IgD-negative memory B cell (primary cell): Measurements from ENCODE around the gene PPP1R15B. TPM values are rescaled to one million over a fixed set of nuclear protein-coding genes. Genes with fewer than 3 reads are reported as not detected.

ENCODE experiments used
- H3K27ac Mint-ChIP-seq, 3 donors: one replicate each; pipeline ENCODE4 v1.8.0; 2020 to 2022; ENCODE audit warnings: mild to moderate bottlenecking in 3 of 3, mixed read lengths in 3 of 3, moderate library complexity in 1 of 3
- H3K27me3 Mint-ChIP-seq: one replicate; pipeline ENCODE4 v1.8.0; 2021; ENCODE audit warnings: mixed read lengths
- H3K36me3 Mint-ChIP-seq: one replicate; pipeline ENCODE4 v1.8.0; 2020; ENCODE audit warnings: mild to moderate bottlenecking, mixed read lengths
- H3K4me1 Mint-ChIP-seq, 3 donors: one replicate each; pipeline ENCODE4 v1.8.0; 2020 to 2022; ENCODE audit warnings: mixed read lengths in 3 of 3, mild to moderate bottlenecking in 1 of 3
- H3K4me3 Mint-ChIP-seq, 4 donors: one replicate each; pipeline ENCODE4 v1.8.0; 2020 to 2022; ENCODE audit warnings: mild to moderate bottlenecking in 4 of 4, mixed read lengths in 4 of 4, moderate library complexity in 3 of 4
- H3K9me3 Mint-ChIP-seq, 3 donors: one replicate each; pipeline ENCODE4 v1.8.0; 2020 to 2021; ENCODE audit warnings: mixed read lengths in 3 of 3, mild to moderate bottlenecking in 1 of 3
- polyA plus RNA-seq: library from polyadenylated mRNA; unstranded; fragments of 300-500 nt; fragmentation: Illumina TruSeq; gene quantifications from one replicate; pipeline ENCODE4 v1.2.3, GENCODE V29; 2021

PPP1R15B gene
- polyA plus RNA-seq: 24.4 TPM

- Mint-ChIP-seq H3K4me1 (peaks cover 14 to 31% (median 21%) of the 10 kb centered on the region in 3 donors), H3K27ac (peak within 1 kb of the TSS; percentile 99 to 100 (median 99)), H3K36me3 (peaks cover 6% of the 10 kb centered on the region), H3K27me3 (no peaks in the 10 kb centered on the region), H3K9me3 (no peaks in the 10 kb centered on the region), H3K4me3 (peak within 1 kb of the TSS; percentile 98 to 100 (median 99))
Observed at GRCh38 chr1:204411451-204412204, at the start of gene PPP1R15B. PPP1R15B (minus strand) TSS chr1:204411817; CDS start chr1:204411411, 406 bp downstream.

DNA sequence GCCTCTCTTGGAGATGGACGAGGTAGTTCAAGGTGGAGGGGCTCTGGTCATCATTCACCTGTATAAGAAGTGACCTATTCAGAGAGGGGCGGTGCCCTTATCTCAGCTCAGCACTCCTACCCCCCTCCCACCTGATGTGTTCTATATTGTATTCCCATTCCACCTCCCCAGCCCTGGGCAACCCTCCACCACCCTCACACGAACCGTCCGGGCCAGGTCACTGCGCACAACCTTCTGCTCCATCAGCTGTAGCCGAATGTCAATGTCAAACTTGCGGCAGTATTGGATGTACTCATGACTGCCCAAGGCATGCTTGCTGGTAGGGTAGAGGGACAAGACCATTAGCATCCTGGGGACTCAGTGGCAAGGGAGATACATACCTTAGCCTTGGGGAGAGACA is 48.7 kb upstream of the PPP1R15B start:
- H3K4me3 Mint-ChIP-seq: peak overlapping the region in 2 of 4 donors; percentile 83 to 91
- H3K27me3 Mint-ChIP-seq: peaks cover 2% of the 10 kb centered on the region
- H3K36me3 Mint-ChIP-seq: peaks cover 19% of the 10 kb centered on the region
- no peaks in the 10 kb centered on the region for H3K9me3 Mint-ChIP-seq
- H3K4me1 Mint-ChIP-seq: peaks cover 61 to 67% (median 63%) of the 10 kb centered on the region in 3 donors
- H3K27ac Mint-ChIP-seq: peak overlapping the region; percentile 67 to 97 (median 97)

GRCh38 chr1:204459706-204460105 is 48.1 kb upstream of the PPP1R15B start:
- H3K4me3 Mint-ChIP-seq: peak overlapping the region in 2 of 4 donors; percentile 43 to 83
- peaks cover 2% of the 10 kb centered on the region for H3K27me3 Mint-ChIP-seq
- H3K4me1 Mint-ChIP-seq: peaks cover 58 to 63% (median 59%) of the 10 kb centered on the region in 3 donors
- H3K27ac Mint-ChIP-seq: peak overlapping the region in 2 of 3 donors; percentile 67 to 97
- H3K9me3 Mint-ChIP-seq: no peaks in the 10 kb centered on the region
- H3K36me3 Mint-ChIP-seq: peaks cover 21% of the 10 kb centered on the region

DNA sequence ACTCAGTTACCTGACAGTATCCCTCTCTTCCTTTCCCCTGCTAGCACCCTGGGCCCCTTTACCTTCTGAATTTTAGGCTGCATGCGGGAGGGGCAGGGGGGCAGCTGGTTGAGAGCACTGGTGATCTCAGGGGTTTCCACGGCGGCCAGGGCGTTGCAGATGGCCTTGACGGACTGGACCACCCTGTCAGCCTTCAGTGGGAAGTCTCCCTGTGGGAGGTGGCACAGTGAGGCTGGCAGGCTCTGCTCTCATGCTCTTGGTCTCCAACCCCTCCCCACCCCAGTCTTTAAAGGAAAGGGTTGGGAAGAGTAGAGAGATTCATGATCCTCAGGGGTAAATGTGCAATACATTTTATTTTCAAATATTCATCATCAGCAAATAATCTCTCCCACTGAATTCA is 46.0 kb upstream of the PPP1R15B start:
- Mint-ChIP-seq H3K9me3 (no peaks in the 10 kb centered on the region), H3K27me3 (peaks cover 5% of the 10 kb centered on the region), H3K4me3 (no peak overlapping the region), H3K27ac (peak overlapping the region in 2 of 3 donors; percentile 37 to 59), H3K36me3 (peaks cover 27% of the 10 kb centered on the region), H3K4me1 (peaks cover 51 to 56% (median 51%) of the 10 kb centered on the region in 3 donors)

GRCh38 chr1:204456826-204457442 is 45.3 kb upstream of the PPP1R15B start:
- H3K36me3 Mint-ChIP-seq: peaks cover 27% of the 10 kb centered on the region
- H3K27ac Mint-ChIP-seq: peak overlapping the region in 2 of 3 donors; percentile 37 to 83
- peaks cover 6% of the 10 kb centered on the region for H3K27me3 Mint-ChIP-seq
- H3K4me3 Mint-ChIP-seq: peak overlapping the region in 1 of 4 donors; percentile 12
- no peaks in the 10 kb centered on the region for H3K9me3 Mint-ChIP-seq
- peaks cover 46 to 51% (median 48%) of the 10 kb centered on the region in 3 donors for H3K4me1 Mint-ChIP-seq

GRCh38 chr1:204455831-204456145 is 44.2 kb upstream of the PPP1R15B start:
- Mint-ChIP-seq H3K9me3 (no peaks in the 10 kb centered on the region), H3K36me3 (peaks cover 27% of the 10 kb centered on the region)

GRCh38 chr1:204455063-204455830 is 43.6 kb upstream of the PPP1R15B start:
- Mint-ChIP-seq H3K27ac (peak overlapping the region in 2 of 3 donors; percentile 28 to 87), H3K36me3 (peaks cover 25% of the 10 kb centered on the region), H3K9me3 (no peaks in the 10 kb centered on the region), H3K4me1 (peaks cover 36 to 50% (median 46%) of the 10 kb centered on the region in 3 donors), H3K27me3 (peaks cover 3% of the 10 kb centered on the region), H3K4me3 (peak overlapping the region in 1 of 4 donors; percentile 65)

More at GRCh38 chr1:204455831-204456145, 44.2 kb upstream of the PPP1R15B start:
- Mint-ChIP-seq H3K4me1 (peaks cover 42 to 51% (median 46%) of the 10 kb centered on the region in 3 donors), H3K27ac (peak overlapping the region in 2 of 3 donors; percentile 12 to 21), H3K27me3 (peaks cover 6% of the 10 kb centered on the region), H3K4me3 (no peak overlapping the region)

DNA sequence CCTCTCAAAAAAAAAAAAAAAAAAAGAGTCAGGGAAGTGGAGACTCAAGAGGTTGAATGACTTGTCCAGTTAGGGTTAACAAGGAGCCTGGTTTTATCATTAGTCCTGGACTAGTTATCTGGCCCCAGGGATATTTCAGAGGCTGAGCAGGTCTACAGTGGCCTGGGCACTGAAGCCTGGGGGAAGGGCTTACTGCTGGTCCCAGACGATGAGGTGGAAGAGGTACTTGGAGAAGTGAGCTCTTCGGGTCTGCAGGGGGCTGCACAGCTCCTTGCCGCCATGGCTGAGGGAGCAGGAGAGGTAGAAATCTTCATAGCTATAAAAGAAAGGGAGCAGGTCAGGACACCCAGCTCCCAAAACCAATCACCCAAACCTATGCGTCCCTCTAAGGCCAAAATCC is 42.9 kb upstream of the PPP1R15B start:
- H3K27me3 Mint-ChIP-seq: peaks cover 3% of the 10 kb centered on the region
- H3K4me1 Mint-ChIP-seq: peaks cover 31 to 50% (median 48%) of the 10 kb centered on the region in 3 donors
- H3K27ac Mint-ChIP-seq: peak overlapping the region in 2 of 3 donors; percentile 28 to 87
- peaks cover 20% of the 10 kb centered on the region for H3K36me3 Mint-ChIP-seq
- no peak overlapping the region for H3K4me3 Mint-ChIP-seq
- no peaks in the 10 kb centered on the region for H3K9me3 Mint-ChIP-seq

DNA sequence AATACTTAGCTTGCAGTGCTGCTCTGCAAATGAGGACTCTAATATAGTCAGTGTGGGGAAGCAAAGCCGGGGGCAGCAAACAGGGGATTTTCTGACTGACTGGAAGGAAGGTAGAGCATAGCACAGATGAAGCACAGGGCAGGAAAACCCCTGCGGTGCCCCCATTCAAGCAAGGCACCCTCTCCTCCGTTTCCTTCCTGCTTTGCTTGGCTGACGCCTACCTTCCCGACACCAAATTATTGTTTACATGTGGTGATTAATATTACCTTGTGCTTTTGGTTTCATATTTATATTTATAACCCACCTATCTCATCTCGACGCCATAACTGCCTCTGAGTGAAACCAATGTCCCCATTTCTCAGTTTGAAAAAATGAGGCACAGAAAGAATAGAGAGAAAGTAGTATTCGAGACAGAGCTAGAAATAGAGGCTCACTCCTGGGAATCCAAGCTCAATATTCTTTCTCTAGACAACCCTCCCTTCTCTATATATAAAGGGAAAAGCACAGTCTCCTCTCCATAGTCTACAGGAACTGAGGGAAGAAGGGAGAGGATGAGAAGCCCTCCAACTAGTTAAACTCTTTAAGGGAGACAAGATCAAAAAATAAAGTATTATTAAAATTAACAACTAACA is 41.6 kb upstream of the PPP1R15B start:
- Mint-ChIP-seq H3K4me1 (peaks cover 38 to 56% (median 54%) of the 10 kb centered on the region in 3 donors), H3K27ac (peak overlapping the region; percentile 85 to 96 (median 96))

GRCh38 chr1:204451352-204452124 is 39.9 kb upstream of the PPP1R15B start:
- Mint-ChIP-seq H3K4me3 (peak overlapping the region in 3 of 4 donors; percentile 68 to 86 (median 83)), H3K27ac (peak overlapping the region; percentile 88 to 96 (median 94)), H3K36me3 (peaks cover 16% of the 10 kb centered on the region), H3K27me3 (peaks cover 4% of the 10 kb centered on the region), H3K4me1 (peaks cover 35 to 65% (median 55%) of the 10 kb centered on the region in 3 donors), H3K9me3 (no peaks in the 10 kb centered on the region)

More for the DNA sequence above, 41.6 kb upstream of the PPP1R15B start:
- Mint-ChIP-seq H3K9me3 (no peaks in the 10 kb centered on the region), H3K36me3 (peaks cover 16% of the 10 kb centered on the region), H3K4me3 (peak overlapping the region; percentile 48 to 88 (median 78)), H3K27me3 (peaks cover 3% of the 10 kb centered on the region)

- Mint-ChIP-seq H3K4me3 (peak overlapping the region in 2 of 4 donors; percentile 79 to 85), H3K27ac (peak overlapping the region; percentile 88 to 96 (median 94)), H3K27me3 (peaks cover 6% of the 10 kb centered on the region), H3K9me3 (no peaks in the 10 kb centered on the region), H3K4me1 (peaks cover 39 to 69% (median 59%) of the 10 kb centered on the region in 3 donors), H3K36me3 (peaks cover 18% of the 10 kb centered on the region)
Observed at GRCh38 chr1:204450461-204451257, 39.0 kb upstream of the PPP1R15B start.

- Mint-ChIP-seq H3K4me3 (peak overlapping the region in 2 of 4 donors; percentile 79 to 85), H3K27ac (peak overlapping the region; percentile 4 to 96 (median 94)), H3K4me1 (peaks cover 39 to 66% (median 57%) of the 10 kb centered on the region in 3 donors), H3K36me3 (peaks cover 14% of the 10 kb centered on the region), H3K27me3 (peaks cover 6% of the 10 kb centered on the region), H3K9me3 (no peaks in the 10 kb centered on the region)
Observed at GRCh38 chr1:204449678-204450280, 38.2 kb upstream of the PPP1R15B start.
